Measurements from ENCODE around the gene GET3. TPM values are rescaled to one million over a fixed set of nuclear protein-coding genes. Genes with fewer than 3 reads are reported as not detected.

The GET3 gene
- total RNA-seq, 1 experiment from 2014 or later = 69.9 TPM

DNA sequence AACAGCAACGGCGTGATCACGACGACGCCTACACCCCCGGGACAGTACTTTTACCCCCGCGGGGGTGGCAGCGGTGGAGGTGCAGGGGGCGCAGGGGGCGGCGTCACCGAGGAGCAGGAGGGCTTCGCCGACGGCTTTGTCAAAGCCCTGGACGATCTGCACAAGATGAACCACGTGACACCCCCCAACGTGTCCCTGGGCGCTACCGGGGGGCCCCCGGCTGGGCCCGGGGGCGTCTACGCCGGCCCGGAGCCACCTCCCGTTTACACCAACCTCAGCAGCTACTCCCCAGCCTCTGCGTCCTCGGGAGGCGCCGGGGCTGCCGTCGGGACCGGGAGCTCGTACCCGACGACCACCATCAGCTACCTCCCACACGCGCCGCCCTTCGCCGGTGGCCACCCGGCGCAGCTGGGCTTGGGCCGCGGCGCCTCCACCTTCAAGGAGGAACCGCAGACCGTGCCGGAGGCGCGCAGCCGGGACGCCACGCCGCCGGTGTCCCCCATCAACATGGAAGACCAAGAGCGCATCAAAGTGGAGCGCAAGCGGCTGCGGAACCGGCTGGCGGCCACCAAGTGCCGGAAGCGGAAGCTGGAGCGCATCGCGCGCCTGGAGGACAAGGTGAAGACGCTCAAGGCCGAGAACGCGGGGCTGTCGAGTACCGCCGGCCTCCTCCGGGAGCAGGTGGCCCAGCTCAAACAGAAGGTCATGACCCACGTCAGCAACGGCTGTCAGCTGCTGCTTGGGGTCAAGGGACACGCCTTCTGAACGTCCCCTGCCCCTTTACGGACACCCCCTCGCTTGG is 55.0 kb downstream of the GET3 start:
- Histone ChIP-seq H3K27me3 (ENCODE audit: control insufficient read depth, insufficient read depth, low read length) (no peaks in the 10 kb centered on the region), H3K4me1 (ENCODE audit: control insufficient read depth, insufficient read depth, low read length) (peaks cover 33% of the 10 kb centered on the region), H3K36me3 (ENCODE audit: control insufficient read depth, insufficient read depth, low read length) (peaks cover 2% of the 10 kb centered on the region), H3K9me3 (ENCODE audit: control insufficient read depth, insufficient read depth, low read depth, low read length) (no peaks in the 10 kb centered on the region), H3K27ac (ENCODE audit: low read length) (peak overlapping the region; percentile 87), H3K4me3 (ENCODE audit: low read depth in 2 of 2, low read length in 2 of 2) (peak overlapping the region; percentile 75 to 79)
- ChIA-PET POLR2A (interaction anchor here (0.7 to 2.8 kb wide), 4 partner anchors 9 to 363 kb away, joined by 3 to 16 read pairs (median 4); no protein-coding TSS in a partner anchor), CTCF (interaction anchor here (1.1 to 1.7 kb wide), 2 partner anchors 15 to 27 kb away, joined by 4 to 5 read pairs; no protein-coding TSS in a partner anchor)
- intact Hi-C loops (cut with micrococcal nuclease; ENCODE audit: unreplicated experiment) (no loop called here), in situ Hi-C loops (cut with HindIII; ENCODE audit: low pct_unique_long_range_greater_than_20kb, low sequenced_read_pairs) (no loop called here)
- DNase-seq (ENCODE audit: low read depth, low spot score) (no peak), ATAC-seq (no peak)
- TF ChIP-seq, protein P1, sequence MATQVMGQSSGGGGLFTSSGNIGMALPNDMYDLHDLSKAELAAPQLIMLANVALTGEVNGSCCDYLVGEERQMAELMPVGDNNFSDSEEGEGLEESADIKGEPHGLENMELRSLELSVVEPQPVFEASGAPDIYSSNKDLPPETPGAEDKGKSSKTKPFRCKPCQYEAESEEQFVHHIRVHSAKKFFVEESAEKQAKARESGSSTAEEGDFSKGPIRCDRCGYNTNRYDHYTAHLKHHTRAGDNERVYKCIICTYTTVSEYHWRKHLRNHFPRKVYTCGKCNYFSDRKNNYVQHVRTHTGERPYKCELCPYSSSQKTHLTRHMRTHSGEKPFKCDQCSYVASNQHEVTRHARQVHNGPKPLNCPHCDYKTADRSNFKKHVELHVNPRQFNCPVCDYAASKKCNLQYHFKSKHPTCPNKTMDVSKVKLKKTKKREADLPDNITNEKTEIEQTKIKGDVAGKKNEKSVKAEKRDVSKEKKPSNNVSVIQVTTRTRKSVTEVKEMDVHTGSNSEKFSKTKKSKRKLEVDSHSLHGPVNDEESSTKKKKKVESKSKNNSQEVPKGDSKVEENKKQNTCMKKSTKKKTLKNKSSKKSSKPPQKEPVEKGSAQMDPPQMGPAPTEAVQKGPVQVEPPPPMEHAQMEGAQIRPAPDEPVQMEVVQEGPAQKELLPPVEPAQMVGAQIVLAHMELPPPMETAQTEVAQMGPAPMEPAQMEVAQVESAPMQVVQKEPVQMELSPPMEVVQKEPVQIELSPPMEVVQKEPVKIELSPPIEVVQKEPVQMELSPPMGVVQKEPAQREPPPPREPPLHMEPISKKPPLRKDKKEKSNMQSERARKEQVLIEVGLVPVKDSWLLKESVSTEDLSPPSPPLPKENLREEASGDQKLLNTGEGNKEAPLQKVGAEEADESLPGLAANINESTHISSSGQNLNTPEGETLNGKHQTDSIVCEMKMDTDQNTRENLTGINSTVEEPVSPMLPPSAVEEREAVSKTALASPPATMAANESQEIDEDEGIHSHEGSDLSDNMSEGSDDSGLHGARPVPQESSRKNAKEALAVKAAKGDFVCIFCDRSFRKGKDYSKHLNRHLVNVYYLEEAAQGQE (IDR thresholded peaks at IDR 0.05; ENCODE audit: insufficient read depth in 1 of 2, low read depth in 2 of 2, low read length in 1 of 2) = no peak
- TF ChIP-seq SIN3A (IDR thresholded peaks at IDR 0.05; ENCODE audit: borderline replicate concordance, insufficient read depth, low read depth, low read length) (peak; percentile 38; the same call in 1 of the 2 replicates), POLR2AphosphoS5 (IDR thresholded peaks at IDR 0.05; ENCODE audit: low read depth, low read length) (no peak), TCF7L2 (IDR thresholded peaks at IDR 0.05; ENCODE audit: low read depth, low read length) (peak; percentile 69; the same call in 1 of the 2 replicates), CTCF (IDR thresholded peaks at IDR 0.05) (no peak)
- BruUV-seq (replicated peaks) = TSS peak; percentile 90

GRCh38 chr19:12792853-12793289 is 55.6 kb downstream of the GET3 start:
- Histone ChIP-seq H3K4me1 (ENCODE audit: control insufficient read depth, insufficient read depth, low read length) (peaks cover 27% of the 10 kb centered on the region), H3K36me3 (ENCODE audit: control insufficient read depth, insufficient read depth, low read length) (peaks cover 2% of the 10 kb centered on the region), H3K4me3 (ENCODE audit: low read depth in 2 of 2, low read length in 2 of 2) (peak overlapping the region; percentile 75 to 79), H3K9me3 (ENCODE audit: control insufficient read depth, insufficient read depth, low read depth, low read length) (no peaks in the 10 kb centered on the region), H3K27ac (ENCODE audit: low read length) (peak overlapping the region; percentile 87), H3K27me3 (ENCODE audit: control insufficient read depth, insufficient read depth, low read length) (no peaks in the 10 kb centered on the region)
- intact Hi-C loops (cut with micrococcal nuclease; ENCODE audit: unreplicated experiment) = no loop called here
- ChIA-PET POLR2A (interaction anchor here (1.4 to 2.8 kb wide), 2 partner anchors 15 to 27 kb away, joined by 5 to 16 read pairs; no protein-coding TSS in a partner anchor), CTCF (interaction anchor here (0.9 to 1.7 kb wide), 3 partner anchors 15 to 43 kb away, joined by 3 to 5 read pairs (median 4); no protein-coding TSS in a partner anchor)
- DNase-seq (ENCODE audit: low read depth, low spot score) (no peak), ATAC-seq (no peak)
- TF ChIP-seq CTCF (IDR thresholded peaks at IDR 0.05) (no peak), SIN3A (IDR thresholded peaks at IDR 0.05; ENCODE audit: borderline replicate concordance, insufficient read depth, low read depth, low read length) (no peak), TCF7L2 (IDR thresholded peaks at IDR 0.05; ENCODE audit: low read depth, low read length) (no peak), POLR2AphosphoS5 (IDR thresholded peaks at IDR 0.05; ENCODE audit: low read depth, low read length) (no peak)
- TF ChIP-seq, protein P1 (IDR thresholded peaks at IDR 0.05; ENCODE audit: insufficient read depth in 1 of 2, low read depth in 2 of 2, low read length in 1 of 2) = no peak
- in situ Hi-C loops (cut with HindIII; ENCODE audit: low pct_unique_long_range_greater_than_20kb, low sequenced_read_pairs) = no loop called here
- BruUV-seq (replicated peaks) = TSS peak; percentile 81

All from Panc1 (cell line).